ENCODE results near the gene PRAC2.

Gene PRAC2

DNA sequence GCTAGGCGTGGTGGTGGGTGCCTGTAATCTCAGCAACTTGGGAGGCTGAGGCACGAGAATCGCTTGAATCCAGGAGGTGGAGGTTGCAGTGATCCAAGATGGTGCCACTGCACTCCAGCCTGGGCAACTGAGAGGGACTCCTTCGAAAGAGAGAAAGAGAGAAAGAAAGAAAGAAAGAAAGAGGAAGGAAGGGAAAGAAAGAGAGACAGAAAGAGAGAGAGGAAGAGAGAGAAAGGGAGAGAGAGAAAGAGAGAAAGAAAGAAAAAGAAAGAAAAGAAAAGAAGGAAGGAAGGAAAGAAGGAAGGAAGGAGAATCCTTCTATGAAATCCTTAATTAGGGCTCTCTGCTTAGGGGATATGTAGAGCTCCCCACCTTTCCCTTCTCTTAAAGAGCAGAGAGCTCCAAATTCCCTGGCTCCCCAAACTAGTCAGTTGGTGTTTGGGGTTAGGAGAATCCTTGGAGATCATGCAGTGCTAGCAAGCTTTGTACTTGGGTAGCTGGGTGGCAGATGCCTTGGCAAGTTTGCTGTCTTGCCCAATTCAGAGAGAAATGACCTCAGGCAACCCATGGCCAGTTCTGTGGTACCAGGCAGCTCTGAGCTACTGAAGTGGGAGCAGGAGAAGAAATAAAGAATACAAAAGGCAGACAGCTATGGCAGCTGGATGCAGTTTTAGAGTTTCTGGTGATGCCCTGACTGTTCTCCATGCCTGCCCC is 14.5 kb downstream of the PRAC2 start:
- peaks cover 21% of the 10 kb centered on the region for H3K4me1 Mint-ChIP-seq
- no peak overlapping the region for H3K27ac Mint-ChIP-seq
- TF ChIP-seq, protein P1, sequence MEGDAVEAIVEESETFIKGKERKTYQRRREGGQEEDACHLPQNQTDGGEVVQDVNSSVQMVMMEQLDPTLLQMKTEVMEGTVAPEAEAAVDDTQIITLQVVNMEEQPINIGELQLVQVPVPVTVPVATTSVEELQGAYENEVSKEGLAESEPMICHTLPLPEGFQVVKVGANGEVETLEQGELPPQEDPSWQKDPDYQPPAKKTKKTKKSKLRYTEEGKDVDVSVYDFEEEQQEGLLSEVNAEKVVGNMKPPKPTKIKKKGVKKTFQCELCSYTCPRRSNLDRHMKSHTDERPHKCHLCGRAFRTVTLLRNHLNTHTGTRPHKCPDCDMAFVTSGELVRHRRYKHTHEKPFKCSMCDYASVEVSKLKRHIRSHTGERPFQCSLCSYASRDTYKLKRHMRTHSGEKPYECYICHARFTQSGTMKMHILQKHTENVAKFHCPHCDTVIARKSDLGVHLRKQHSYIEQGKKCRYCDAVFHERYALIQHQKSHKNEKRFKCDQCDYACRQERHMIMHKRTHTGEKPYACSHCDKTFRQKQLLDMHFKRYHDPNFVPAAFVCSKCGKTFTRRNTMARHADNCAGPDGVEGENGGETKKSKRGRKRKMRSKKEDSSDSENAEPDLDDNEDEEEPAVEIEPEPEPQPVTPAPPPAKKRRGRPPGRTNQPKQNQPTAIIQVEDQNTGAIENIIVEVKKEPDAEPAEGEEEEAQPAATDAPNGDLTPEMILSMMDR (IDR thresholded peaks at IDR 0.05; ENCODE audit: unreplicated experiment in 3 of 3), result no peak
- H3K36me3 Mint-ChIP-seq (ENCODE audit: low read depth), result no peaks in the 10 kb centered on the region
- peaks cover 9% of the 10 kb centered on the region for H3K9me3 Mint-ChIP-seq
- peaks cover 100% of the 10 kb centered on the region for H3K27me3 Mint-ChIP-seq (ENCODE audit: low read depth)
- no peak overlapping the region for H3K4me3 Mint-ChIP-seq

DNA sequence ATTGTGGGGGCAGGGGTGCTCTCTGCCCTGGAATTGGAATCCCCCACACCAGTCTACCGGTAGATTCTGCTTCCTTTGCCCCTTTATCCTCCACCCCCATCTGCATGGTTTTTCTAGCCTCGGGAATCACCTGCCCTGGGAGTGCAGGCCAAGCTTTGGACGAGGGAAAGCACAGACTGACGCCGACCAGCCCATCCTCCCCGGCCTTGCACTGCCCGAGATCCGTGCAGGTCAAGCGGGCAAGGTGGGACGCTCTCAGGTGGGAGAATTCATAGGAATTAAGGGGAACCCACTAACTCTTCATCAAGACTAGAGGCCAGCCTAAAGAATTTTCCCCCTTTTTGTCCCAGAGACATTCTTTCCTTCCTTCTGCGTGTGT is 15.4 kb downstream of the PRAC2 start:
- H3K9me3 Mint-ChIP-seq, result peaks cover 6% of the 10 kb centered on the region
- H3K4me1 Mint-ChIP-seq, result peaks cover 15% of the 10 kb centered on the region
- TF ChIP-seq, protein P1 (IDR thresholded peaks at IDR 0.05; ENCODE audit: unreplicated experiment in 3 of 3), result no peak
- no peak overlapping the region for H3K4me3 Mint-ChIP-seq
- peaks cover 100% of the 10 kb centered on the region for H3K27me3 Mint-ChIP-seq (ENCODE audit: low read depth)
- H3K27ac Mint-ChIP-seq, result no peak overlapping the region
- H3K36me3 Mint-ChIP-seq (ENCODE audit: low read depth), result no peaks in the 10 kb centered on the region

GRCh38 chr17:48738803-48739526 is 16.0 kb downstream of the PRAC2 start:
- Mint-ChIP-seq H3K27me3 (ENCODE audit: low read depth) (peaks cover 100% of the 10 kb centered on the region), H3K9me3 (peaks cover 6% of the 10 kb centered on the region), H3K4me3 (no peak overlapping the region), H3K36me3 (ENCODE audit: low read depth) (no peaks in the 10 kb centered on the region), H3K4me1 (peaks cover 9% of the 10 kb centered on the region), H3K27ac (no peak overlapping the region)
- TF ChIP-seq, protein P1 (IDR thresholded peaks at IDR 0.05; ENCODE audit: unreplicated experiment in 3 of 3), result no peak

DNA sequence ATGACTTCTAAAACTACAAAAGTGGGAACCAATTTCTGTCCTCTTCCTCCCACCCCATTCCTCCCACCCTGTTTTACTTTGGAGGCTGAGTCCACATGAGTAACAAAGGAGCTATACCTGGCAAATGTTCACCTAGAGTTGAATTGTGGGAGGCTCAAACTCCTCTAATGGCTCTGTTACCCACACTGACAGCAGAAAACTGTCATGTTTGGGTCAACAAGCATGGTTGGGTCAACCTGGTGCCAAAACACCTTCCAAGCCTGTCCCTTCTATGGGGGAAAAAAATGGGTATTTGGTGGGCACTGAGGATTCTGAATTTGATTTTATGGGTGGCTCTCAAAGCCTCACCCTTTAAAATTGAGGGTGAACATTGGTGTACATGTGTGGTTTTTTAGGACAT is 17.6 kb downstream of the PRAC2 start:
- H3K4me1 Mint-ChIP-seq, result no peaks in the 10 kb centered on the region
- no peaks in the 10 kb centered on the region for H3K36me3 Mint-ChIP-seq (ENCODE audit: low read depth)
- no peak overlapping the region for H3K4me3 Mint-ChIP-seq
- no peak overlapping the region for H3K27ac Mint-ChIP-seq
- peaks cover 6% of the 10 kb centered on the region for H3K9me3 Mint-ChIP-seq
- peaks cover 100% of the 10 kb centered on the region for H3K27me3 Mint-ChIP-seq (ENCODE audit: low read depth)
- TF ChIP-seq, protein P1 (IDR thresholded peaks at IDR 0.05; ENCODE audit: unreplicated experiment in 3 of 3), result no peak

DNA sequence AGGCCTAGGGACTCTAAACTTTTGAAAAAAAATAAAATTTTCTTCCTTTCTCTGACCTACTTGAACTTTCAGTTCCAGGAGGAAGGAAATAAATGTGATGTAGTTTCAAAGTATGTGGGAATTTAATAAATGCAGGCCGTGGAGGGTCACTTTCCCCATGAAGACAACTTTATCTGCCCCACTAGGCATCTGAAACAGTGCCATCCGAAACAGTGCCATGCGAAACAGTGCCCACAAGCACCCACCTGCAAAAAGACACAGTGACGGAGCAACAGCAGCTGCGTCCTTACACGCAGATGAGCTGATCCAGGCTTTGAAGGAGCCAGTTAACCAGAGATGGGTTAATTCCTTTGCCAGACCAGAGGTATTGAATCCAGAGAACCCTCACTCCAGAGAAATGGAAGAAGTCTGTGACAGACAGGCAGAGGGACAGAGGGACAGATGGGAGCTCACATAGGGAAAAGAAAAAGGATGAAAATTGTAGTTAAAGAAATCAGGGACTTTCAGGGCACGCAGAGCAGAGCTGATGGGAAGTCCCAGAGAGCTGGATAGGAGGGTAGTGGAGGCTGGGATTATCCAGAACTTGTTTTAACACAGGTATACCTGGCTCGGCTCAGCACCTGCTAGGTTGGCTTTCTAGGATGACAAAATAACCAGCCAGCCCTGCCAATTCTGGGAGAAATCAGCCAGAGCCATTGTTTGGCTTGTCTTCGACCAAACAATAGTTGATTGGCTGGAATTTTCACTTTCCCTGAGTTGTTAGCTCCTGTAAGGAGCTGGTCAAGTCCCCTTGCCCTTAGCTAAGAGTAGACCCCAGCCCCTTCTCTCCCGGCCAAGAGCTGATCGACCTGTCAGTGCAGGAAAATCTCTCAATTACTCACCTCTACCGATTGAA is 22.6 kb downstream of the PRAC2 start:
- Mint-ChIP-seq H3K9me3 (peaks cover 6% of the 10 kb centered on the region), H3K36me3 (ENCODE audit: low read depth) (no peaks in the 10 kb centered on the region), H3K27me3 (ENCODE audit: low read depth) (peaks cover 100% of the 10 kb centered on the region), H3K27ac (no peak overlapping the region), H3K4me3 (no peak overlapping the region), H3K4me1 (no peaks in the 10 kb centered on the region)
- TF ChIP-seq, protein P1 (IDR thresholded peaks at IDR 0.05; ENCODE audit: unreplicated experiment in 3 of 3), result no peak

Data from nephron (organoid).